Psoas muscle (tissue), 8 donors: ENCODE results near the gene KCTD16. TPM values are rescaled to one million over a fixed set of nuclear protein-coding genes. Genes with fewer than 3 reads are reported as not detected.

Source experiments
- ATAC-seq, 4 donors: fragments of 200-7000 bp; cut with Tn5 transposase; one replicate each; pipeline ENCODE4 v1.9.1; 2020; ENCODE audit warnings: moderate library complexity in 3 of 4, mild to moderate bottlenecking in 2 of 4
- DNase-seq, 2 donors: peaks; one replicate each; pipeline ENCODE4 v3.0.0-alpha.2; 2020
- H3K27ac ChIP-seq: fragments of 200-600 bp; one replicate; pipeline ENCODE4 v1.8.0; 2022
- H3K27me3 ChIP-seq, 3 donors: fragments of 200-600 bp in 1 of 3; one replicate each; pipeline versions ENCODE4 v1.6.1 to v1.8.0; 2013 to 2022; ENCODE audit warnings: low read length in 2 of 3, mild to moderate bottlenecking in 2 of 3, moderate library complexity in 1 of 3; ENCODE audit not compliant: insufficient read depth in 3 of 3
- H3K36me3 ChIP-seq, 2 donors: fragments of 200-600 bp in 1 of 2; one replicate each; pipeline versions ENCODE4 v1.6.1 to v1.8.0; 2013 to 2022; ENCODE audit warnings: low read depth in 1 of 2, mild to moderate bottlenecking in 1 of 2, moderate library complexity in 1 of 2; ENCODE audit not compliant: insufficient read depth in 1 of 2
- H3K4me1 ChIP-seq: fragments of 200-600 bp; one replicate; pipeline ENCODE4 v1.8.0; 2022
- H3K4me3 ChIP-seq: fragments of 200-600 bp; one replicate; pipeline ENCODE4 v1.8.0; 2022; ENCODE audit warnings: mild to moderate bottlenecking
- H3K9me3 ChIP-seq: fragments of 200-600 bp; one replicate; pipeline ENCODE4 v1.8.0; 2022
- WGBS, 3 donors: extraction: QIAGEN DNeasy Blood & Tissue Kit; methylation state at CpG; one replicate each; pipeline versions ENCODE4 v1.1.6 to v1.1.7; 2013; 5-methylcytosine and 5-hydroxymethylcytosine counted together
- intact Hi-C, 2 donors: fragments of 100-400 bp; cut with DNase I; formaldehyde crosslinking; loops; one replicate each; pipeline versions ENCODE4 v1.11.0 to v1.14.2; 2022
- polyA plus RNA-seq, 3 donors: library from polyadenylated mRNA; stranded (reverse); fragments of 200-250 nt; gene quantifications; one replicate each; pipeline ENCODE4 v1.2.3, GENCODE V29; 2013
- total RNA-seq, 4 donors: library from RNA; stranded (reverse); fragmentation: NEBNext Ultra II Directional in 2 of 4; extraction: Animal tissue kit (Norgen Biotek cat#: 25700) in 2 of 4; gene quantifications; one replicate each; pipeline versions ENCODE4 v1.2.1 to v1.2.4, GENCODE V29; 2021 to 2023
- TF ChIP-seq, protein P1 (sequence below): fragments of 200-600 bp; IDR thresholded peaks from one replicate; pipeline ENCODE4 v1.8.0; 2022; ENCODE audit warnings: antibody characterized with exemption
- donor health status: healthy with polysubstance abuse.
- donor health status: DM: no; HTN: no; CAD: no; lungs with moderate emphysema.
- donor health status: Bipolar disorder and iron deficiency.
- donor health status: healthy.
- donor health status: DM: yes; HTN: yes; CAD: no.
- donor health status: DM: no; HTN: no; CAD: no.
- donor health status: DM: no; HTN: no; CAD: no.
- donor health status: DM: yes; HTN: yes; CAD: no.

The KCTD16 gene
- total and polyA plus RNA-seq, 7 donors, result 0.01 to 0.04 (median 0.01) TPM; not detected in 4

GRCh38 chr5:144367991-144368390, 197.3 kb downstream of the KCTD16 start:
- intact Hi-C loops, result no loop called here
- WGBS, 3 donors, result 73 to 96% (median 93%) methylated on average over 3 of the region's 3 CpGs
- no peak overlapping the region for H3K4me3 ChIP-seq
- no peaks in the 10 kb centered on the region for H3K36me3 ChIP-seq
- no peaks in the 10 kb centered on the region for H3K4me1 ChIP-seq
- TF ChIP-seq, protein P1, sequence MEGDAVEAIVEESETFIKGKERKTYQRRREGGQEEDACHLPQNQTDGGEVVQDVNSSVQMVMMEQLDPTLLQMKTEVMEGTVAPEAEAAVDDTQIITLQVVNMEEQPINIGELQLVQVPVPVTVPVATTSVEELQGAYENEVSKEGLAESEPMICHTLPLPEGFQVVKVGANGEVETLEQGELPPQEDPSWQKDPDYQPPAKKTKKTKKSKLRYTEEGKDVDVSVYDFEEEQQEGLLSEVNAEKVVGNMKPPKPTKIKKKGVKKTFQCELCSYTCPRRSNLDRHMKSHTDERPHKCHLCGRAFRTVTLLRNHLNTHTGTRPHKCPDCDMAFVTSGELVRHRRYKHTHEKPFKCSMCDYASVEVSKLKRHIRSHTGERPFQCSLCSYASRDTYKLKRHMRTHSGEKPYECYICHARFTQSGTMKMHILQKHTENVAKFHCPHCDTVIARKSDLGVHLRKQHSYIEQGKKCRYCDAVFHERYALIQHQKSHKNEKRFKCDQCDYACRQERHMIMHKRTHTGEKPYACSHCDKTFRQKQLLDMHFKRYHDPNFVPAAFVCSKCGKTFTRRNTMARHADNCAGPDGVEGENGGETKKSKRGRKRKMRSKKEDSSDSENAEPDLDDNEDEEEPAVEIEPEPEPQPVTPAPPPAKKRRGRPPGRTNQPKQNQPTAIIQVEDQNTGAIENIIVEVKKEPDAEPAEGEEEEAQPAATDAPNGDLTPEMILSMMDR, result no peak
- DNase-seq (no peak), ATAC-seq (no peak)
- no peaks in the 10 kb centered on the region for H3K27me3 ChIP-seq
- no peak overlapping the region for H3K27ac ChIP-seq
- no peaks in the 10 kb centered on the region for H3K9me3 ChIP-seq

- no peak for ATAC-seq
- DNase-seq, result no peak
- Histone ChIP-seq H3K4me1 (no peaks in the 10 kb centered on the region), H3K9me3 (no peaks in the 10 kb centered on the region), H3K36me3 (no peaks in the 10 kb centered on the region), H3K27ac (no peak overlapping the region), H3K4me3 (no peak overlapping the region), H3K27me3 (no peaks in the 10 kb centered on the region)
- WGBS, 3 donors, result 19 to 23% (median 20%) methylated on average over 4 of the region's 4 CpGs
- TF ChIP-seq, protein P1, result no peak
- intact Hi-C loops, result no loop called here
These were observed 197.9 kb downstream of the KCTD16 start for GRCh38 chr5:144368556-144368955.

DNA sequence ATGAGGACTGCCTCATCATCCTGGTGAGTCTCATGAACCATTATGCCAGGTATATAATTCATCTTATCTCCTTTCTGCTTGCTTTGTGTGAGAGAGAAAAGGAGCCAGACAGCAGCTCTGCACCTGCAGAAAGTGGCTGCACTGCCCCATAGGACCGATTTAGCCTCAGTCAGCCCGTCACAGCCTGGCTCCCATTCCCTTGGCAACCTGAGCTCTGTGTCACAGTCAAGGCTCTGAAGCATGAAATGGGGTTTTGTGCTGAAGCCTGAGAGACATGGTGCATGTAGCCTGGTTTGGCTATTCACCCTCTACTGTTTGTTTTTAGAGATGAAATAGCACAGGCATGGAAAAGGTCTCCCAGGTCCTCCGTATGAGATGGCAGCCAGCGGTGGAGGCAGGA, 198.3 kb downstream of the KCTD16 start:
- no peaks in the 10 kb centered on the region for H3K36me3 ChIP-seq
- intact Hi-C loops, result no loop called here
- H3K4me3 ChIP-seq, result no peak overlapping the region
- ATAC-seq (no peak), DNase-seq (no peak)
- H3K9me3 ChIP-seq, result no peaks in the 10 kb centered on the region
- no peaks in the 10 kb centered on the region for H3K4me1 ChIP-seq
- 32 to 39% (median 32%) methylated on average over 4 of the region's 4 CpGs for WGBS, 3 donors
- no peak overlapping the region for H3K27ac ChIP-seq
- TF ChIP-seq, protein P1, result no peak
- no peaks in the 10 kb centered on the region for H3K27me3 ChIP-seq

GRCh38 chr5:144370273-144370672, 199.6 kb downstream of the KCTD16 start:
- Histone ChIP-seq H3K9me3 (no peaks in the 10 kb centered on the region), H3K4me1 (no peaks in the 10 kb centered on the region), H3K4me3 (no peak overlapping the region), H3K27me3 (no peaks in the 10 kb centered on the region), H3K36me3 (no peaks in the 10 kb centered on the region), H3K27ac (no peak overlapping the region)
- ATAC-seq (no peak), DNase-seq (no peak)
- intact Hi-C loops, result no loop called here
- TF ChIP-seq, protein P1, result no peak
- WGBS, 3 donors, result 76 to 80% (median 76%) methylated on average over 3 of the region's 3 CpGs

DNA sequence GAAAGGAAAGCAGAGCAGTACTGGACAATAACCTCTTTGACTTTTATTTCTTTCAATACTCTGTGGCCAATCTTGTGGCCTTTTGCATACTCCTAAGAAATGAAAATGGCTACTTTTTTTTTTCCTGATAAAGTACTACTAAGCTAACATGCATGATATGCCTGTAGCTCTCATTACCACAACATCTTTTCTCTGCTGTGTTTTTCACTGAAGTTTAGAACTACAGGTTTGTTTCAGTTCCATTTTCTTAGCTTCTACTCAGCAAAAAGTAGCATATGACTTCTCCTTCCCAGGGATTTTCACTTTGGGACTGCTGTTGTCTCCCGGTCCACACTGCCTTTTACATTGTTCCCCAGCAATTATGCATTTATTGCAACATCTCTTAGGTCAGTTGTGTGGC, 204.0 kb downstream of the KCTD16 start:
- Histone ChIP-seq H3K27me3 (no peaks in the 10 kb centered on the region), H3K4me3 (no peak overlapping the region), H3K27ac (no peak overlapping the region), H3K4me1 (no peaks in the 10 kb centered on the region), H3K9me3 (no peaks in the 10 kb centered on the region), H3K36me3 (no peaks in the 10 kb centered on the region)
- TF ChIP-seq, protein P1, result no peak
- WGBS, 3 donors, result 72 to 87% (median 84%) methylated on average over 1 of the region's 1 CpG
- DNase-seq, result no peak
- intact Hi-C loops, result no loop called here
- ATAC-seq, result no peak
